NCI-H2107 treated with DMSO at 0.1 percent for 48 hours (cell line): Measurements from ENCODE around the gene TSPYL4.

Experiments
- DNase-seq: peaks from one replicate; lab custom pipeline; 2025; ENCODE audit not compliant: unreplicated experiment; lab: John Stamatoyannopoulos, UW

TSPYL4 gene

DNA sequence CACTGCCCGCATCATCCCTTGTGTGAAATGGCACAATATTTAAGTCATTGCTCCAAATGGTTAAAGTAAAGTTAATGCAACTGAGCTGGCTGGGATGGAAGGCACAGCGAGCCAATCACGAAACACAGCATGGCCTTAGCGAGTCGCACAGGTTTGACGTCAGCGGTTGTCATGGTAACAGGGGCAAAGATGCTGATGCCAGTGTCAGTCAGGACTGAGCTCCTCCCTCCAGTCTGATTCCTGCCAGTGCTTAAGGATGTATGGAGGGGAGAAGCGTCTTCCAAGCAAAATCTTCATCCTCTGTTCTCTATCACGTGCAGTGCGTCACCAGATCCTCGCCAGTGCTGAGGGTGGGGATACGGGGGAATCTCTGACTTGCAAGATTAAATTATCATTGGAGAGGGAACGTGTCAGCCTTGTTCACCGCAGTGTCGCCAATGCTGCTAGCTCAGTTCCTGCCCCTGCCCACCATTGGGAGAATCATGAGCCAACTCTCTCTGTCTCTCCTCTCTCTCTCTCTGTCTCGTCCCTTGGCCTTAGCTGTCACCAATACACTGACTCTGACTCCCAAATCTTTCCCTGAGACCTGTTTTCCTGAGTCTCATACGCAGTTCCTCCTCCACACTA, 24.5 kb downstream of the TSPYL4 start:
- no peak for DNase-seq

DNA sequence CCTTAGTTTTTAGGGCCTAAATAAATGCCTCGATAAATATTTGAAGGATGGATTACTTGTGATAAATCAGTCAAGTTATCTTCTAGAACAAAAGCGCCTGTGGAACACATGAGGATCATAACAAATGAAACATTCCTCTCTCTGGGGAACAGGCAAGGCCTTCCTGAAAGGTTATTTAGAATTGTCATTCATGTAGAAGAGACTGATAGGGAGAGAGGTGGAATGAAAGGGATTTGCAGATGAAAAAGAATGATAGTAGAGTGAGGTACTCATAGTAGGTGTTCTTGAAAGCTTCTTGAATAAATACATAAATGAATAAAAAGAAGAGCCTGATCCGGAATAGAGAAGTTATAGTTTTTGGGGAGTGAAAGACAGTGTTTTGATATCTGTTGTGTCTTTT, 30.5 kb downstream of the TSPYL4 start:
- no peak for DNase-seq

DNA sequence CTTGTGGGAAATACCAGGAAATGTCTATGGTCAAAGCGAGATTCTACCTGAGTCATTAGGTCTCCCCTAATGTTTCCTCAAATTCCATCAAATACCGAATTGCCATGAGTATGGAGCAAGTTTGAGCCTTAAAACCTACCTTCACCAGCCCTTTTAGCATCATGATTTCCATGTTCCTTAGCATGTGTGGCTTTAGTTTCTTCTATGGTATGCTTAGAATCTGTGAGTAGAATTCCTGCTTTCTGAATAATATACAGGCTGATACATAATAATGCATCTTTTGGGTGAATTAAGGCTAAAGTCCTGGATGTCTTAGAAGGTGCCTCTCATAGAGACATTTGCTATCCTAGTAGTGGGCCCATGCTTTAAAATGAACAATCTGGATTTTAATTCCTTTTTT, 32.0 kb downstream of the TSPYL4 start:
- no peak for DNase-seq

DNA sequence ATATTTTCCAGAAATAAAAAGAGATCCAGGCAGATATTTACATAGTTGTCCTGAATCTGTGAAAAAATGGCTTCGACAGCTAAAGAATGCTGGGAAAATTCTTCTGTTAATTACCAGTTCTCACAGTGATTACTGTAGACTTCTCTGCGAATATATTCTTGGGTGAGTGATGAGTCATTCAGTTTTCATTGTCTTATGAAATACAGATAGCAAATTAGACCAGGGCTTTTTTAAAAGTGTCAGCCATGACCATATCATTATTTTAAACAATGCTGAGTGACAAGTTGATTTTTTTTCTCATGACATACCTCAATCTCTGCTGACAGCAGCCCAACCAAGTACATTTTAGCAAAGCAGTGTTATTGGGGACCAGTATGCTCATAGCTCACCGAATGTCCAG, 32.8 kb downstream of the TSPYL4 start:
- no peak for DNase-seq

DNA sequence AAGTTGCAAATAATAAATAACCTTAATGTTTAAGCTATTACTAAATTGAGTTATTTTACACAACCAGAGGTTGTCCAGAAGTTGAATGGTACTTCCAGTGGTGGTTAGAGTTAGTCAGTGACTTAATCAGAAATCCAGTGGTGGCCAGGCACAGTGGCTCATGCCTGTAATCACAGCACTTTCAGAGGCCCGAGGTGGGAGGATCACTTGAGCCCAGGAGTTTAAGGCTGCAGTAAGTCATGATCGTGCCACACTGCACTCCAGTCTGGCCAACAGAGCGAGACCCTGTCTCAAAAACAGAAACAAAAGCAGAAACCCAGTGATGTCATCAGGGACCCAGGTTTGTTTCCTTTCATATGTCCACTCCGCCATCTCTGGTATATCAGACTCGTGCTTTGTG, 35.0 kb downstream of the TSPYL4 start:
- no peak for DNase-seq

DNA sequence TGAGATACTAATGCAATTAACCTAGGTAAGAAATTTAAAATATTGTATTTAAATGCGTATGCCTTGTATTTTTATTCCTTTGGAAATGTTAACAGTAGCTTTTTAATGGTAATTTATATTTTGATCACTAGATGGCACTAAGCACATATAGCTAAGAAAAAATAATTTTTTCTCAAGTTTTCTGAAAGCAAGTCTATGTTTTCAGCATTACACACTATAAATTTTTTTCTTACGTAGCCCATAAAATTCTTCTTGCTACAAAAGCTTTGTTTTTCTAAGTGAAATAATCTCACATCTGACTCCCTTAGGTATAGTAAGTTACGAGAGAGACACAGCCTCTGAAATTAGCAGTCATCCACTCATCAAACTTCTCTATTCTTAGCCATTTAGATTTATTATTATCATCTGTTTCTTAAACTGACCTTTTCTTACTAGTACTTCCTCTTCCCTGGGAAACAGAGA, 35.7 kb downstream of the TSPYL4 start:
- DNase-seq: peak; percentile 12

DNA sequence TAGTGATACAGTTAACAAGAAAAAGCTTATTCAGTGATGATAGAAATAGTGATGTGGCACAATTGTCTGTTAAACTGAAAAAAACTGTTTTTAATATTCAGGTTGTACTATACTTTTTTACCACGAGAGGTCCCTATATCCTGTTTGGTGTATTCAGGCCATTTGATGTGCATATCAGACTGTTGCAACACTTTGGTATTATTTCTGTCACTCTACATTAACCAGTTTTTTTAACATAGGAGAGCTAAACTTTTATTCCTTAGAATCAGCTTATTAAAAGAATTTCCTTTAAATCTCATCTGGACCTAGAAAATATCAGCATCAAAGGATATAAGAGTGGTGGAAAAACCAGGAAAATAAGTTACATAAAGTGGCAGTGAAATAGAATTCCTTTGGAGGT, 36.8 kb downstream of the TSPYL4 start:
- peak; percentile 28 for DNase-seq

DNA sequence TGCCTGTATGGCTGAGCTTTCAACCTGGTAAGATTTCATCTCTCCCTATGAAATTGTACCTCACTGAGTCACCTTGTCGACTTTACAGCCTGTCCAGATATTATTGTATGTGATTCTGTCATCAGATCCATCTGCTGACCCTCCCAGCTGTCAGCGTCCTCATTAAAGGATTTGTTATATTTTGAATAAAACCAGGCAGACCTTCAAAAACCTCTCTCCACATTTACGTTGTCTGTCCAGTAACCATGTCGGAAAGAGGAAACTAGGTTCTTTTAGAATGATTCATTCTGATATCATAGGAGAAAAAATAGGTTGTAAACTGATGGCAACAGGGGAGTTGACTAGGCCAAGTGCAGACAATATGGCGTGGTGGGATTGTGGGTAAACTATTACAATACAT, 38.5 kb downstream of the TSPYL4 start:
- no peak for DNase-seq

DNA sequence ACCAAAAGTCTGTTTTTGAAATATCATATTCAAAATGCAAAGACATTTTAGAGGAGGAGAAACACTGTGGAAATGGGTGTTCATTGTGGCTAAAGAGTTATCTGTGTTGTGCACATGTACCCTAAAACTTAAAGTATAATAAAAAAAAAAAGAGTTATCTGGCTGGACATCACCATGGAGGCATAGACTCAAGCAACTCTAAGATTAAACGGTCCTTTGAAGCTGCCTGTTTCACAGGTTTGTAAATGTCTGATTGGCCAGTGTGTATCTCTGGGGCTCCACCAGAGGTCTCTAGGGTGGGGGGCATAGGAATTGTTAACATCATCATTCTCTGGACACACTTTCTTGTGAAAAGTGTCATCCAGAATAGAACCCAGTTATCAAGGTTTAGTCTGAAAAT, 39.2 kb downstream of the TSPYL4 start:
- DNase-seq: no peak

DNA sequence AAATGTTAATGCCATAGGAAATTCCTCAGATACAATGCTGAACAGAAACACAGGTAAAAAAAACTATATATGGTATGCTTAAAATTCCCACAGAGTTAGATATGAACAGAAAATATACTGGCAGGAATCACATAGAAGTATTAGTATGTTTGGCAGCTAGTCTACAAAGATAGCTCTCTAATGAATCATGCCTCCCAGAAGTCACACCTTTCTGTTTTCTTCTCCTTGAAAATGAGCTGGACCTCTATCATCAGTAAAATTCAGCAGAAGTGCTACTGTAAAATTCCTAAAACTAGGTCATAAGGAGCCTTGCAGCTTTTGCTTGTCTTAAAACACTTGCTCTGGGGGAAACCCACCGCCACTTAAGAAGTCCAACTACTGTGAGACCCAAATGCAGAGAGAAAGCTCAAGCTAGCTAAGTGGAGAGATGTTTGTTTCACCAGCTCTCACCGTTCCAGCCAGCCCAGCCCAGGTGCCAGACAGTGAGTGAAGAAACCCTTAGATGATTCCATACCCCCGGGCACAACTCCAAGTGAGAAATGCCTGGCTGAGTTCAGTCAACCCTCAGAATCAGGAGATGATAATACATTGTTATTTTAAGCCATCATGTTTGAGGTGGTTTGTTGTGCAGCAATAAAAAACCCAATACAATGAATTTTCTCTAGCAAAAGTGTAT, 43.0 kb downstream of the TSPYL4 start:
- DNase-seq: no peak

DNA sequence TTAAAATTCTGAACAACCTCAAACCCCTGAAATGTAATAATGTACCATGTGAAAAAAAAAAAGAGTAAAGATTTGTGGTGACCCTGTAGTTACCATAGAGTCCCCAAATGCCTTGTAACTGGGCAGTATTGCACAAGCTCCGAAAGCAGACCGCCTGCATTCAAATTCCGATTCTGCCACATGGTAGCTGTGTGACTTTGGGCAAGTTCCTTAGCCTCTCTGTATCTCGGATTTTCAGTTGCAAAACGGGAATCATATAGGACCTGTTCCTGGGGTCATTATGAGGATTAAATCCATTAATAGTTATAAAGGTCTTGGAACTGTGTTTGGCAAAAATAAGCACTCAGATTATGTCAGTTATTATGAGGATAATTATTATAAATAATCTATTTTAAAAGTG, 43.6 kb downstream of the TSPYL4 start:
- DNase-seq: no peak

DNA sequence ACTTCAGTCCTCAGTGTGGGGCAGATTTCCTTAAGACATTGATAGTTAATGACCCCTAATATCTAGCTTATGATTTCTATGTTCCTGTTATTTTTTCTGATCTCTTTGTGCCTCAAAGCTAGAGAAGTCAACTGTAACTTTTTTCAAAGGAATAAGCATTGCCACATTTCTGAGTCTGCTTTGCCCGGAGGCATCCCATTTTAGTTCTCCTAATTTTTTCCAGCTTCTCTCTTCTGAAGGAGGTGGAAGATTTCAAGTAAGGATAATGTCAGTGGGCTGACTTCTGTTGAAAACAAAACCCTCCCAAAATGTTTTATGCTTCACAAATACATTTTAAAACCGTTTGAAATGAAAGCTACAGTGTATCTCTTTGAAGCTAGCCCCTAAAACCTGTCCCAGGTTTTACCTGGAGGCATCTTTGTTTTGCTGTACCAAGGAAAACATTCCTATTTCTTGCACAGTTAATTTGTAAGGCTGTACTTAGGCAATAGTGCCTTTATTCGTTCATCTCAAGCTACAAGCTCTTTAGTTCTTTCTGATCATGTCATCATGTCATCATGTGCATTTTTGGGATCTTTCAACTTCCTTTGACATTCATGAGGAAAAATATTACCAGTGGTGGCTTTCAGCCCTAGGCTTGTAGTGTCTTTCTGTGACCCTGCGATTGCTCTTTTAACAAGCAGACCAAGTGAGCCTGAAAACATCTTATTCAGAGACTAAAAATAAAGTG, 45.7 kb downstream of the TSPYL4 start:
- no peak for DNase-seq

DNA sequence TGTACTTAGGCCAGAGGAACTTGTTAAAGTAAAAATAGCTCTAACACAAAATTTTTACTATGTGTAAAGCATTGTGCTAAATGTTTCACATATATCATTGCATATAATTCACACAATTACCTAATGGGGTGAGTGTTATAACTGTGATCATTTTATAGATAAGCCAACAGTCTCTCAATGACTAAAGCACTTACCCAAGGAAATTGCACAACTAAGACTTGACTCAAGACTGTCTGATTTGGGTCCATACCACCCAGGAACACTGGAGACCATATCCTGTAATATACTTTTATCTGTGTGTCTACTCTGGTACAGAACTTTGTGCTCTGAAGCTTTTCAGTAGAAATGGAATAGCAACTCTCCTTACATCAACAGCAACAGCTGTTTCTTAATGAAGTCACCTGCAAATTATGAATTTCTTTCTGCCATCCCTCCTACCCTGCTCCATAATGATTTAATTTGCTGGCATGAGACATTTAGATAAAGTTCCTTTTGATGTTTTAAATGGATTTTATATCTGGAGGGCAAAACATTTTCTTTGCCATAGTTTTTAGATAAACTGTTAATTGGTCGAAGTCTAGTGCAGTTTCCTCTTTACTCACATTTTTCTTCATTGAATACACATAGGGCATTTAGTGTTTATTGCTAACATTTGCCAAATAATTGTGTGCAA, 47.5 kb downstream of the TSPYL4 start:
- no peak for DNase-seq

DNA sequence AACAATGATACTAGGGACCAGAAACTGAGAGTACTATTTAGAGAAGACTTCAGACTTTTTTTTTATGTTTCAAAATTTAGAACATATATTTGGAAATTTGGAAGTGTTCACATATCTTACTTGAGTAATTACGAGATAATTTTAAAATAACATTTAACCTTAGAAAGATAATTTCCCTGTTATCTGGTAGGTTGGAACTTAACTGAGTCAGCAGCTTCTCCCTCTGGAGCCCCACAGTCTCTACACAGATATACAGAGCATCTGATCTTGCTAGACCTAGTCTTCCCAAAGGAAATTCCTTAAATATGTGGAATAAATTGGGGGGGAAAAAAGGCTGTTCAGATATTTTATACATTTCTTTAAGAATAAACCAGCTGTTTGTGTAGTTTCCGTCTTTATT, 48.6 kb downstream of the TSPYL4 start:
- no peak for DNase-seq

DNA sequence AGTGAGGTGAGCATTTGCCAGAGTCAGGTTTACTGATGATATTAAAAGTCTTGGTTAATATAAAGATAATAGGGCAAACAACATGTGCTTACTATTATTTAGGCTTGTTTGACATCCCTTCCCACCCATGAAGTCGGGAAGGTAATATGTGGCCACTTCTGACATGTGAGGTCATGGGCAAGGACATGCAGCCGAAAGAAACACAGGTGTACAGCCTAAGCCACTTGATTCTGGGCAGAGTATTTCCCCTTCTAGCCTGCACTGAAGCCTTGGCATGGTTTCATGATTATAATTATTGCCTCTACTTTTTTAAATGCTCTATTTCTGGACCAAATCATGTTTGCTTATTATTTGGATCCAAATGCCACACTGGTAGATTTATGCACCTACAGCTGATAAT, 52.3 kb downstream of the TSPYL4 start:
- no peak for DNase-seq

DNA sequence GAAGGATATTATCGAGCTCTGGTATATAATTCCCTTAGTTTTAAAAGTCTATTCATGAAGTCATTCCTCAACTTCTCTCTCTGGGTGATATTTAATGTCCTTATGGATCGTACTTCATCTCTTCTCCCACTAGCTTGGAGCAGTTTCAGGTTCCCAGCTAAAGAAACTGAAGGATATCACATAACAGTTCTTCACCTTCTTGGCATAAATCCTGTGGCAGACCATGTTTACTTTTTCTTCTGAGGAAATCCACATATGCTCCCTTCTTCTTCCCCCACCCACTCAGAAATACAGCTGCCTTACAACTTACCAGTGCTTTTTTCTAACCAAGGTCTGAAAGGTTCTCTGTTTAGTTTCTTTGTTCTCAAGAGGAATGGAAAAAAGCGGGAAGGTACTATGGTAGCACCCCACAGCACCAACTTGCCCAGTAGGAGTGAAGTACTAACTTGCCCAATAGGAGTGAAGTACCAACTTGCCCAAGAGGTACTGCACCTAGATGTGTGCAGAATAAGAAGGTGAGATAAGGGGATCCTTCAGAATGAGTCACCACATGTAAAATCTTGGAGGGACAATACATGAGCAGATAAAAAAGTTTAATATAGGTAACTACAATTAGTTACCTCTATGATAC, 53.1 kb downstream of the TSPYL4 start:
- DNase-seq: no peak
